ENCODE results near the gene GHRL.
"Not testable (repeated sequence)": the region's sequence is repeated elsewhere in the genome, so short reads cannot be mapped to it uniquely, and the experiment has no call there.

Gene GHRL

DNA sequence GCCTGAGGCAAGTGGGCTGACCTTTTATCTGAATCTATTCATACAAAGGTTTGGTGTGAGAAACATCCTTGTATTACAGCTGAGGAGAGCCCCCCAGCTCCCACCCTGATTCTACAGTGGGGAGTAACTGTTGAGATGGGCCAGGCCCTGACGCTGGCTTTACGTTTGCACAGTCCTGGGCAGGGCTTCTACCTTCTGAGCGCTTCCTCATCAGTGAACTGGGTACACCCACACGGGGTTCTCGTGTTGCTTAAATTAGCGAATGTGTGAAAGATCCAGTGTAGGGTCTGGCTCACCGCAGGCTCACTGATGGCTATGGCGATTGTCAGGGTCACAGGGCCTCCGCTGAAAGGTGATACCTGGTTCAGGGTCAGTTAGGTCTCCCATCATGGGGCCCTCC lies 7.3 kb upstream of the GHRL start:
- H3K4me3 ChIP-seq (ENCODE audit: low read depth, low read length), result no peak overlapping the region

DNA sequence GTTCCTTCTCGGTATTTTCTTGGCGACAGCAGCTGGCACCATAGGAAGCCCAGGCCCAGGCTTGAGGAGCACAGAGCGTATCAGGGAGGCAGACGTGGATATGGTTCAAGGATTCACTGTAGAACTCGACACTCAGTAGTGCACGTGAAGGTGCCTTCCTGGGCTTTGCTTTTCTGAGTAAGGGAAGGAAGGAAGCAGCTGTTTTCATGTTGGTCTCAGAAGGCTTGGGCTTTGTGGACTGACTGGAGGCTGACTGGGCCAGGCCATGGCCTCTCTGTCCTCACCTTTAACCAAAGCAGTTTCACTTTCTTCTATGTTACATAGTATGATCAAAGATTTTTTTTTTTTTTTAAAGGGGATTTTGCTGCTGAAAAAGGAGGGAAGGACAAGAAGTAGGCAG lies 6.9 kb upstream of the GHRL start:
- H3K4me3 ChIP-seq (ENCODE audit: low read depth, low read length), result no peak overlapping the region

DNA sequence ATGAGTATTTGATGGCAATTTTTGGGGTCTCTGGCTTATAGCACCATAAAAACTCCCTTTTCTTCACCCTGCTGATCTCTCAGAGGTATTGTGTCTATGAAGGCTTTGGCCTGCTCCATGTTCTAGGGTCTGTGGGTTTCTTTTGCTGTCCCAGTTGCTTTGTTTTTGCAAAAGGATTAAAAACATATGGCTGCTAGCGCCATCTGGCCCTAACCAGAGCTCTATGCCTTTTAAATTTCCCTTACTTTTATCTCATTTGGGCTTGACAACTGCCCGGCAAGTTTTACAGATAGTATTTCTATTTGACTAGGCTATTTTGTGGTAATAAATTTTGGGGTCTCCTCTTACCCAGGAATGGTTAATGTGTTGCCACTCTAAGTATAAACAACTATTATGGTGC lies 6.4 kb upstream of the GHRL start:
- H3K4me3 ChIP-seq (ENCODE audit: low read depth, low read length), result no peak overlapping the region

DNA sequence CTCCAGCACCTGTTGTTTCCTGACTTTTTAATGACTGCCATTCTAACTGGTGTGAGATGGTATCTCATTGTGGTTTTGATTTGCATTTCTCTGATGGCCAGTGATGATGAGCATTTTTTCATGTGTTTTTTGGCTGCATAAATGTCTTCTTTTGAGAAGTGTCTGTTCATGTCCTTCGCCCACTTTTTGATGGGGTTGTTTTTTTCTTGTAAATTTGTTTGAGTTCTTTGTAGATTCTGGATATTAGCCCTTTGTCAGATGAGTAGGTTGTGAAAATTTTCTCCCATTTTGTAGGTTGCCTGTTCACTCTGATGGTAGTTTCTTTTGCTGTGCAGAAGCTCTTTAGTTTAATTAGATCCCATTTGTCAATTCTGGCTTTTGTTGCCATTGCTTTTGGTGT lies 5.3 kb upstream of the GHRL start:
- H3K4me3 ChIP-seq (ENCODE audit: low read depth, low read length), result not testable (repeated sequence)

DNA sequence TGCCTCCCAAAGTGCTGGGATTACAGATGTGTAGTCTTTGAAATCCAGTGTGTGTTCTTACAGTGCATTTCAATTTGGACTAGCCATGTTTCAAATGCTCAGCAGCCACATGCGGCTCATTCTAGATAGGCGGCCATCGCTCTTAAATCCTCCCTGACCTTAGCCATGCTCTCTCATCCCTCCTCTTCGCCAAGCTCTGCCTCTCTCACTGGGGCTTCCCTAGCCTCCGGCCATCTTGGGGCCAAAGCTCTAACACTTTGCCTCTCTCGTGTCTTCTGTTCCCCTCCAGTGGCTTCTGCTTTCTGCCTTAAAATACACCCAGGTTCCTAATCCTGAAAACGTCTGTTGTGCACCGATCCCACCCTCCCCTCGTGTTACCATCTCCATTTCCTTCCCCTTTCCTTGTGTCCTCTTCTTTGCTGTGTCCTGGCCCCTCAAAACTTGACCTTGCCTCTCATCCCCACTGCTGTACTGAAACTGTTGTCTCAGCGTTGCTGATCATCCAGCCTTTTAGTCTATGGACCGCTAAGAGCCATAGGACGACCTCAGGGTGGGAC lies 1.4 kb upstream of the GHRL start:
- H3K4me3 ChIP-seq (ENCODE audit: low read depth, low read length), result no peak overlapping the region

DNA sequence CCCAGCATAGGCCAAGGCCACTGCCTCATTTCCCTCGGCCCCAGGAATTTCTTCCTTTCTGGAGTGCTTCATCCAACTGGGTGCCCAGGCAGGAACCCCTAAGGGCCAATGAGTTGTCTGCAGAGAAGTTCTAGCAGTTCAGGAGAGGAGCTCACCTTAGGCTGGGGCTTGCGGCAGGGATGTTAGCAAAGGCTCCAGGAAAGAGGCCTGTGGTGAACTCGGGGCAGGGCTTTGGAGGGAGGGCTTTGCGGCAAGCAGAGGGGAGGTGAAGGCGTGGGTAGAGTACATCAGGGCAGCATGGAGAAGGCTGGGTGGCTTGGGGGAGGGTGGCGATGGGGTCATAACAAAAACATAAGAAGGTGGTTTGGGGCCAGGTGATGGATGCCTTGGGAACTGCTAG lies 1.1 kb downstream of the GHRL start:
- H3K4me3 ChIP-seq (ENCODE audit: low read depth, low read length), result no peak overlapping the region

DNA sequence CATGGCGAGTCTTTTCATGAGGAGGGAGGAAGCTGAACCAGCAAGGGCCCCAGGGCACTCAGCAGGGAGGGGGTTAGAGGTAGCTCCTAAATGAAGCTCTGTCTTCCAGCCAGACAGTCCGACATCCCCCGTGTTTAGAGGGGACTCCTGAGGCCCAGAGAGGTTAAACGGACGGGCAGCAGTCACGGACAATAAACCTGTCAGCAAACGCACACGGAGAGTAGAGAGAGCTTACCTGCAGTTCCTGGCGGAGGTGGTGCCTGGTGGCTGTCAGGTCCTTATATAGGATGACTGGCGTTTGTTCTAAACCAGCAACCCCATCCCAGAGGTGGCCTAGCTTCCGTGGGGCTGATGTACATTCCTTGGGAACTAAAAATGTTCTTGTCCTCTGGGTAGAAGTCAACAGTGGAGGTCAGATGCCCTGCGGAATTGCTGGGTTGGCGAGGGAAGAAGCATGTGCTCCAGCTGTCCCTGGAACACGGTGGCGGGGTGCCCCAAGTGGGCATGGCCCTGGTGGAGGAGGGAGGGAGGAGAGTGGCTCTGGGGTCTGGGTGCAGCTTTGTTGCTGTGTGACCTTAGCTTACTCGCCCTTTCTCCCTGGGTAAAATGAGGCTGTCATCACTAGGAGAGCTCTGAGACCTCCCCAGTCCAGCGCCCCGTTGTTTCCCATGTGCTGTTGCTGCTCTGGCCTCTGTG lies 2.1 kb downstream of the GHRL start:
- no peak overlapping the region for H3K4me3 ChIP-seq (ENCODE audit: low read depth, low read length)

DNA sequence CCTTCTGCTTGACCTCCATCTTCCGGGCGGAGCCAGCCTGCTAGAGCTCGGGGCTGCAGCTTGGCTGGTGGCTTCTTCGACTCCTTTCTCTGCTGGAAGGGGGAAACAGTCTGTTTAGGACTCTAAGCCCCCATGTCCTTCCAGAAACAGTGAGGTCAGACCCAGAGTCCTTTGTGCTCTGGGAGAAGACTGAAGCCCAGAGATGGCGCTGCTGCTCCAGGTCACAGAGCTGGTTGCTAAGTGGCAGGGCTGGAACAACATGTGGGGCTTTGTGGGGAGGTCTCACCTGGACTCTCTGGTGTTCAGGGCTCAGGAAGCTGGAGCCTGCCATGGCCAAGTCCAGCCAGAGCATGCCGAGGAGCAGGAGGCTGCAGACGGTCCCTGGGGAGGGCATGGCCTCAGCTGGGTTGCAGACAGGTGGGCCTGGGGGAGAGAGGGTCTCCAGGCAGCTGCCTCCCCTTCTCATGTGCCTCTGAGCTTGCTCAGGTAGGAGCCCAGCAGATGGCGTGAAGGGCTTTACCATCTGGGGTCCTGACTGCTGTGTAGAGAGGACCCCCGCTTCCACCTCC lies 2.9 kb downstream of the GHRL start:
- H3K4me3 ChIP-seq (ENCODE audit: low read depth, low read length), result no peak overlapping the region

DNA sequence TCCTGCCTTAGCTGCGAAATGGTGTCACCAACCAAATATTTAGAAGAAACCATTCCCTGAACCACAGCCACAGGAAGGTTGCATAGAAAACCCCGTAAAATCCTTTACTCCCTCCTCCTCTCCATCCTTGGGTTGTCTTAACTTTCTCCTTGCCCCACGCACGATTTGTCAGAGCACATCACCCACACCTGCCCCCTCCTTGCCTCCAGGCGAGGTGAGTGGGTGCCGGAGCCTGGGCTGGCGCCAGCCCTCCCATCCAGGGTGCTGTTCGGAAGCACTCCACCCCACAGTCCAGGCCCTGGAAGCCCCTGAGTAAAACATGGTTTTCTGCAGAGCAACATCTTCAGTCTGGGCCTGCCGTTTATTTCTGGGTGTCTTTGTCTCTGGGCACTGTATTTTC lies 3.7 kb downstream of the GHRL start:
- no peak overlapping the region for H3K4me3 ChIP-seq (ENCODE audit: low read depth, low read length)

DNA sequence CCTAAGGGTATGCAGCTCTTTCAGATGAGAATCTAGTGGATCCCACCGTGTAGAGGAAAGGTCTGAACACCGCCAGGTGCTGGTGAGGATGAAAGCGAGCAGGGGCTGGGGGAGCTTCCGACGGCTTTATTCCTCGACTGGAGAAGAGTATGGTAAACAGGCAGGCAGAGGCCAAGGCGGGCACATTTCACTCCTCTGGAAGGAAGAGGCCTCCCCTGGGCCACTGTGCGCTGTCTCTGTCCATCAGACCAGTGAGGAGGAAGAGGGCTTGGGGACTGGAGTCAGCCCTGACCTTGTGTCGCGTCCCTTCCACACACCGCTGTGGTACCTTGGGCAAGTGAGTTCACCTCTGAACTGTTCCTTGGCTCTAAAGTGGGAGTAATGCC lies 4.2 kb downstream of the GHRL start:
- H3K4me3 ChIP-seq (ENCODE audit: low read depth, low read length), result no peak overlapping the region

DNA sequence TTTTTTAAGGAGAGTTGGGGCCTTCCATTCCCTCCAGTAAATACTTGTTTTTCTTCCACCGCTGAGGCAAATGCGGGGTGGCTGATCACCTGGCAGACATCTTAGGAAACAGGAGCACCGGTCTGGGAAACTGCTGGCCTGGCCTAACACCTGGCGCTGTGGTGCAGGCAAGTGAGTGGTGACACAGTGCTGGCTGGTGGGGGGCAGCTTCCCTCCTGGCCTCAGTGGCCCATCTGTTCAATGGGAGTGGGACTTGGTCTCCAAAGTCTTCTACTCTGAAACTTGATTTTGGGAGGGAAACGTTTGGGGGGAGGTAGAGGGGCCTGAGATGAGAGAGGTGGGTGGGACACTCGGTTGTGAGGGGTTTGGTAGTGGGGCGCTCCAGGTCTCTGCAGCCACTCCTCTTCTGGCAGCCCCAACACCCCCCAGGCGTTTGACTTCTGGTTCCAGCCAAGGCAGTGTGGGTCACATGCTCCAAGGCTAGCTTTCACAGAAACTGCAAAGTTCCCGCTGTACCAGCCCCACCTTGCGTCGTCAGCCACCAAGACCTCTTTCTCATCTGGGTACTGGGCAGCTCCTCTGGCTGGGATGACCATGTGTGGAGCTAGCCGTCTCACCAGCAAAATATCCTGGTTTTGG lies 4.7 kb downstream of the GHRL start:
- no peak overlapping the region for H3K4me3 ChIP-seq (ENCODE audit: low read depth, low read length)

DNA sequence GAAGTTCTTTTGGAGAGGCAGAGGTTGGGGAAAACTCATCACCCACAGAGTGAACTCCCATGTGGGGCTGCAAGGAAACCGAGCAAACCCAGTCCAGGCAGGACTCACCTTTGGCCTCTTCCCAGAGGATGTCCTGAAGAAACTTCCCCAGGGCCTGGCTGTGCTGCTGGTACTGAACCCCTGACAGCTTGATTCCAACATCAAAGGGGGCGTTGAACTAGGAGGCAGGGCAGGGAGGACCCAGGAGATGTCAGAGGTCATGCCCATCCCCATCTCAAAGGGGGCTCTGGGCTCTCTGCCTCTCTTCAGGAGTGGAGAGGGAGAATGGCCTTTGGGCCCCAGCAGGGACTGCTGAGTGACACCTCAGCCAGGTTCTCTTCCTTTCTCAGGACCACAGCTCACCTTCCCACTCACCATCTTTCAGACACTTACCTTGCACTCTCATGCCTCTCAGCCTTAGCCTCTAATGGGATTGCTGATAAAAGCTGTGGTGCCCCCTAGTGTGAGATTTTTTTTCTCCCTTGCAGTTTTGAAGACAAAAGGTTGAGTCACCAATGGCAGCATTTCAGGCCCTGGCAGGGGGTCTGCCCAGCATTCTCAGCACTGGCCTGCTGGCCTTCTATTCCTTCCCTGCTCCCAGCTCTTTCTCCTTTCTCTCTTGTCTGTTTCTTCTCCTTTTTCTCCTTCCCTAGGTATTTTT lies 6.0 kb downstream of the GHRL start:
- H3K4me3 ChIP-seq (ENCODE audit: low read depth, low read length), result no peak overlapping the region

DNA sequence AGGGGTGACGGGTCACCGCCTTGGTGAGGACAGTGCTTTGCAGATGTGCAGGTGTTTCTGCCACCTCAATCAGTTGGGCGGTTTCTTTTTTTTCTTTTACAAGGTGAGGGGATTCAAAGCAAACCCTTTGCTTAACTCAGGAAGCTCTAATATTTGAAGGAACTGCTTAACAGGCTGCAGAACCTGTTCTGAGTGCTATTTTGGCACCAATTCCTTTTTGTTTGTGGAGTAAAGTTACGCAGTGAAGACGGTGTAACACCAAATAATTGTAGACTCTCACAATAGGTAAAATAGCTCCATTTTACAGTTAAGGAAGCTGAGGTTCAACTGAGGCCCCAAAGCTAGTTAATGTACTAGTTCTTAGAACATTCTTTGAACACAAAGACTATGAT lies 6.6 kb downstream of the GHRL start:
- no peak overlapping the region for H3K4me3 ChIP-seq (ENCODE audit: low read depth, low read length)

DNA sequence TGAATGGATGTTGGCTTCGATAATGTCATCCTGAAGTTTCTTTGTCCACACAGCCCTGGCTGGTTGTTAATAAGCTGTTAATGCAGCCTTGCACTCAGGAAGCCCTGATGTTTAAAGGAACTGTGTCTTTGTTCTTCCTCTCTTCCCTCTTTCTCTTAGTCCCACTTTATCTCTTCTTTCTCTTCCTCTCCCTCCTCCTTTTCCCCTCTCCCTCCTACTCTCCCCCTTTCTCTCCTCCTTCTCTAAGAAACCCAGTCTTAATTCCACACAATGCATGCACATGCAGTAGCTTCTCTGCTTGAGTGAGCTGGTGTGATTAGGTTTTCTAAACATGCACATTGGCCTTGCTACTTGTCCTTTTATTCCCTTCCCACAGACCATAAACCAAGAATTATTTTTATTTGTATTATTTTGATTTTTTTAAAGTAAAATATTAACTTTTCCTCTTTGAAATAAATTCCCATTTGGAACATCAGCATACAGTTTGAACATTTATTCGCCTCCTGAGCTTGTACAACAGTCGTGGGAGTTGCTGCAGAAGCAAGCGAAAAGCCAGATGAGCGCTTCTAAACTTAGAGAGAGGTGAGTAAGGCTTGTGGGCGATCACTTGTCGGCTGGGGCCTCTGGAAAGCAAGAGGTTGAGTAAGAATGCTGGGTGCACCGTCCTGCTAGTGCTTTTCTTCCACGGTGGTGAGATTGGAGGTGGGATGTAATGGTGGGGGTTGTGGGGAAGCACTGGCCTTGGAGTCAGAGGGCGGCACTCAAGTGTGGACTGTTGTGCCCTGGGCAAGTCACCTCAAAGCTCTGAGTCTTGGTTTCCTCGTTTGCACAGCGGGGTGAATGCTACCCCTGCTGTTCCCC lies 7.2 kb downstream of the GHRL start:
- H3K4me3 ChIP-seq (ENCODE audit: low read depth, low read length), result no peak overlapping the region

DNA sequence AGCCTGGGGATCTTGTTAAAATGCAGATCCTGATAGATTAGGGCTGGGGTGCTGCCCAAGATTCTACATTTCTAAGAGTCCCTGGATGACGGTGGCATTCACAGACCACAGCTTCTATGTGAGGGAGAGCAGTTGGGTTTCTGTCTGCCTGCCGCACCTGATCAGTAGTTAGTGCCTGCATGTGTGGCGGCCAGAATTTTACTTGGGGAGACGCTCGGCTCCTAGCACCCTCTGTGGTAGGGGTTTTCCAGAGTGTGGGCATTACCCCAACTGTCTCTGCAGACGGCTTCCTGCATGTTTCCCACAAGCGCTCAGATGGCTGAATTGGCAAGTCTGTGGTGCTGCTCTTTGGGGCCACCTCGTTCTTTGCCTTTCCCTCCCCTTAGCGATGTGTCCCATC lies 8.3 kb downstream of the GHRL start:
- H3K4me3 ChIP-seq (ENCODE audit: low read depth, low read length), result no peak overlapping the region

DNA sequence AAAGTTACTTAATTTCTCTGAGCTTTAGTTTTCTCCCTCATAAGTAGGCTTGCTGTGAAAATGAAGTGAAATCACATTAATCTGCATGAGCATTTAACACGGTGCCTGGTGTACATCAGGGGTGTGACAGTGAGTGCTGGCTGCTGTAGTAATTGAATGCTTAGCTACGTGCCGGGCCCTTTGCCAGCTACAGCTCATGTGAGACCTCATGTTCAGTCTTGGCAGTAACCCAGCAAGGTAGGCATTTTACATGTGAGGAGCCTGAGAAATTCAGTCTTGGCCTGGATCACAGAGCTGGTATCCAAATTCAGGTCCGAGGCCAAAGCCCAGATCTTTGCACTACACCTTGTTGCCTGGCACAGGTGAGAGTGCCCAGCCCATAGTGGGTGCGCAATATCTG lies 9.1 kb downstream of the GHRL start:
- H3K4me3 ChIP-seq (ENCODE audit: low read depth, low read length), result no peak overlapping the region

DNA sequence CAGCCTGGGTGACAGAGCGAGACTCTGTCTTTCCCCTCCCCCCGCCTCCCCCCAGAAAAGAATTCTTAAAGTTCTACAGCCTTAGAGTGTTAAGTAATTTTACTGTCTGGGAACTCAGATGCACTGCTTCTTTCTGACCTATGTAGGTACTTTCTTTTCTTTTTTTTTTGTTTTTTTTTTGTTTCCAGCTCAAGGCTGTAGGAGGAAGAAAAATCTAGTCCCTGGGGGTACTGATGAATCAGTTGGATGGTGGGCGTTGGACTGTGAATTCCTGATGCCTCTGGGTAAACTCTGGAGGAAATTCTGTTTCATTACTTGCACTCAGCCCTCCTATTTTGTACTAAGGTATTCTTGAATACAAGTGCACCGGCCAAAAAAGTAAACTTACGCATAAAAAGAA lies 10.8 kb downstream of the GHRL start:
- H3K4me3 ChIP-seq (ENCODE audit: low read depth, low read length), result no peak overlapping the region

DNA sequence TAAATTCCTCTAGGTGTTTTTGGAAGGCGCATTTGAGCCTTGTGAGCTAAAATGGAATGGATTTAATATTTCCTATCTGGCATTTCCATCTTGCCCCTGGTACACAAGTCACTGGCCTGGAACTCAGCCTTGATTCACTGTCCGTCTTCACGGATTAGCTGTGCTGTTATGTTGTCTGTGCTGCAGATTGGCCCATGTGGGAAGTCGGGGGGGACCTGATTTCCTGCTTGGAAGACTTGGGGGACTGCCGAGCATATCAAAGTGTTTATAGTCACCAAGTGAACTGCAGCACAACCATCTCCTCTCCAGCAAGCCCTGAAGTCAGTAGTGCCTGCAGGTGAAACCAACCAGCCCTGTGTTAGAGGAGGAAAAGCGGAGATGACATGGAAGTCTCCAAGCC lies 12.2 kb downstream of the GHRL start:
- H3K4me3 ChIP-seq (ENCODE audit: low read depth, low read length), result no peak overlapping the region

DNA sequence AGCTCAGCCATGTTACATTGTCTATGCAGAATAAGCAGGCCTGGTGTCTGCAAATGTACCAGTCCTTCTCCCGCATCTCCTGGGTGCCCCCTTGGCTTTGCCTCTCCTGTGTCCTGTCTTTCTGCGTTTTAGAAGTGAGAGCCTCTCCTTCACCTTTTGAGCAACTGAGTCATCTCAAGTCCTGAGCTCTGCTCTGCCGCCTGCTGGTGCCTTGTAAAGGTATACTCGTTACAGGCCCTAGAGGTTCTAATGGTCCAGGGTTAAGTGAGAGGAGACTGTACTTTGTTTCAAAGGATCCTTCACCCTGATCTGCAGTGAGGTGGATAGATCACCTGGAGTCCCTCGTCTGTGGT lies 12.6 kb downstream of the GHRL start:
- H3K4me3 ChIP-seq (ENCODE audit: low read depth, low read length), result no peak overlapping the region

DNA sequence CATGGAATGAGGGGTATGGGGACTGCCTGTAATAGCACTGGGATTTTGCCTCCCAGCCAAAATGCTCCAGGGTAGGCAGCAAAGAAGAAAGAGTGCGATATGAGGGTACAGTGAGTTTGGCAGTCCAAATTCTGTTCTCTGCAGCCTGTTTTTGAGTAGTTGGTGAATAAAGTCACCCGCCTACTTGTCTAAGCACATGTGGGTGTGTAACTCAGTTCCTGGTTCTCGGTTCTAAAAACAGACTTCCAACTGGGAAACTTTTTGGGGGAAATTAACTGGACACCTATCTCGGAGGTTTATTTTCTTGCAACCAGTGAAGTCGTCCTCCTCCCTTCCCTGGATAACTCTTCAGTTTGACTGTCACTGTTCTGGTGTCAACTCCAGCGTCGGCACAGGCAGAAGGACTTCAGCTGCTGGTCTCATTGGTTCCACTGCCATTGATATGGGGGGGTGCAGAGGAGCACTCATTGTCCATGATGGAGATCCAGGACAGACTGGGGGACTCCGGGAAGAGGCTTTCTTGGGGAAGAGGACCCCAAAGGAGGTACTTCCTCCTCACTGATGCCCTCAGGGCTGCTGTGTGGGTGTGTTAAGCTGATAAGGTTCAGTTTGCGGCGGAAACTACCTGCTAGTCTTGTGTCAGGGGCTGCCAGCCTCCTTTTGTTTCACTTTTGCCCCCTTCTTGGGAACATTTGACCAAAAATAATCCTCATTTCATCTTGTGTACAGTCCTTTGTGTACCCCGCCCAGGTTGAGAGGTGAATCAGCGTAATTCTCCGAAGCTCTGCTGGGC lies 13.2 kb downstream of the GHRL start:
- H3K4me3 ChIP-seq (ENCODE audit: low read depth, low read length), result no peak overlapping the region
